DOHH2 (cell line): ENCODE results near the gene SEC31B.

Experiments used
- EZH2phosphoT487 ChIP-seq: fragments of 200-600 bp; sonication (generic); IDR thresholded peaks from 2 replicates; pipeline ENCODE4 v1.6.1; 2017; ENCODE audit warnings: borderline replicate concordance, mild to moderate bottlenecking, antibody characterized with exemption, low read length, moderate library complexity, mixed read lengths
- TF ChIP-seq, protein P1 (sequence below): fragments of 200-600 bp; sonication (generic); IDR thresholded peaks from one replicate; pipeline ENCODE4 v1.5.1; 2014; ENCODE audit warnings: antibody characterized with exemption, mild to moderate bottlenecking, low read depth, low read length; ENCODE audit not compliant: poor library complexity, severe bottlenecking

DNA sequence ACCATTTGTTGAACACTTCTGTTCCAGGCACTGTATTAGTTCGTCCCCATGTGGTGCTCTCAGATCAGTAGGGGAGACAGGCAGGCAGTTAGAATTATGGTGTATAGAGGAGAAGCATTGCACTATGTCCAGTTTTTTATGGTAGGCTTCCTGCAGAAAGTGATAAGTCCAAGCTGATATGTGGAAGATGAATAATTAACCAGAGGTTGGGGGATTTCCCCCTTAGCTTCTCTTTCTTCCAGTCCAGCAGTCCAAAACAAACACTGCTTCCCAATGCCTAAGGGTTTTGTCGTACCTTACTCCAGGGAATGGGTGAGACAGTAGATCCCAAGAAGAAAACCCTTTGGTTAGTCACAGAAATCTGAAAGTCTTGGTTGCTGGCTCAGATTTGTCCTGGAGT lies 35.2 kb upstream of the SEC31B start:
- TF ChIP-seq, protein P1, sequence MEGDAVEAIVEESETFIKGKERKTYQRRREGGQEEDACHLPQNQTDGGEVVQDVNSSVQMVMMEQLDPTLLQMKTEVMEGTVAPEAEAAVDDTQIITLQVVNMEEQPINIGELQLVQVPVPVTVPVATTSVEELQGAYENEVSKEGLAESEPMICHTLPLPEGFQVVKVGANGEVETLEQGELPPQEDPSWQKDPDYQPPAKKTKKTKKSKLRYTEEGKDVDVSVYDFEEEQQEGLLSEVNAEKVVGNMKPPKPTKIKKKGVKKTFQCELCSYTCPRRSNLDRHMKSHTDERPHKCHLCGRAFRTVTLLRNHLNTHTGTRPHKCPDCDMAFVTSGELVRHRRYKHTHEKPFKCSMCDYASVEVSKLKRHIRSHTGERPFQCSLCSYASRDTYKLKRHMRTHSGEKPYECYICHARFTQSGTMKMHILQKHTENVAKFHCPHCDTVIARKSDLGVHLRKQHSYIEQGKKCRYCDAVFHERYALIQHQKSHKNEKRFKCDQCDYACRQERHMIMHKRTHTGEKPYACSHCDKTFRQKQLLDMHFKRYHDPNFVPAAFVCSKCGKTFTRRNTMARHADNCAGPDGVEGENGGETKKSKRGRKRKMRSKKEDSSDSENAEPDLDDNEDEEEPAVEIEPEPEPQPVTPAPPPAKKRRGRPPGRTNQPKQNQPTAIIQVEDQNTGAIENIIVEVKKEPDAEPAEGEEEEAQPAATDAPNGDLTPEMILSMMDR: no peak
- no peak for TF ChIP-seq EZH2phosphoT487
